Measurements from ENCODE around the gene ACOX3. TPM values are rescaled to one million over a fixed set of nuclear protein-coding genes. Genes with fewer than 3 reads are reported as not detected.

ACOX3 gene
- total and polyA plus RNA-seq, 2 donors: 17.4 to 36.6 TPM

- DNase-seq (ENCODE audit: extremely low spot score): peak; percentile 43
- no peaks in the 10 kb centered on the region for H3K4me1 ChIP-seq (ENCODE audit: insufficient read depth)
- H3K4me3 ChIP-seq (ENCODE audit: low read depth, low read length): no peak overlapping the region
- peak overlapping the region; percentile 53 for H3K27ac ChIP-seq (ENCODE audit: low read depth)
- 23% methylated on average over 7 of the region's 7 CpGs for WGBS
- H3K36me3 ChIP-seq (ENCODE audit: insufficient read depth): no peaks in the 10 kb centered on the region
Measured at GRCh38 chr4:8472689-8473197, 32.2 kb upstream of the ACOX3 start.

DNA sequence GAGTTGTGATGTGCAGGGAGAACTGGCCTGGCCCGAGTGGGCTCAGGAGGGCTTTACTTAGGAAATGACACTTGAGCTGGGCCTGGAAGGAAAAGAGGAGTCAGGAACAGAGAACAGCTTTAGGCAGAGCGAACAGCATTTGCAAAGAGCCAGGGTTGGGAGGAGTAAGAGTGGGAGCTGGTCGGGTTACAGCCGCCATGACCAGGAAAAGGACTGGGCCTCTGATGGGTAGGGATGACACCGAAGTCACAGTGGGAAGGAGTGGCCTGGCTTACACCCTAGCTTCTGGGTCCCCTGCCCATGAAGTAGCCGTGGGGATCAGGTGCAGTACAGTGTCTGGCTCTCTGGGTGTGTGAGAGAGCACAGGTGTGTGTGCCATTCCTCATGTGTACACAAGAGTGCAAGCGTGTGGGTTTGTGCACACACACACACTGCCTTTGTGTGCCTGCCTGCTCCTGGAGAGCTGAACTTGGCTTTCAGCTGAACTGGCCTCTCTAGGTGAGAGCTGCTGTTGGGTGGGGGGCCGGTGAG, 31.7 kb upstream of the ACOX3 start:
- Histone ChIP-seq H3K4me1 (ENCODE audit: insufficient read depth) (no peaks in the 10 kb centered on the region), H3K4me3 (ENCODE audit: low read depth, low read length) (no peak overlapping the region), H3K27ac (ENCODE audit: low read depth) (peak overlapping the region; percentile 53), H3K36me3 (ENCODE audit: insufficient read depth) (no peaks in the 10 kb centered on the region)
- 45% methylated on average over 8 of the region's 8 CpGs for WGBS
- DNase-seq (ENCODE audit: extremely low spot score): no peak

DNA sequence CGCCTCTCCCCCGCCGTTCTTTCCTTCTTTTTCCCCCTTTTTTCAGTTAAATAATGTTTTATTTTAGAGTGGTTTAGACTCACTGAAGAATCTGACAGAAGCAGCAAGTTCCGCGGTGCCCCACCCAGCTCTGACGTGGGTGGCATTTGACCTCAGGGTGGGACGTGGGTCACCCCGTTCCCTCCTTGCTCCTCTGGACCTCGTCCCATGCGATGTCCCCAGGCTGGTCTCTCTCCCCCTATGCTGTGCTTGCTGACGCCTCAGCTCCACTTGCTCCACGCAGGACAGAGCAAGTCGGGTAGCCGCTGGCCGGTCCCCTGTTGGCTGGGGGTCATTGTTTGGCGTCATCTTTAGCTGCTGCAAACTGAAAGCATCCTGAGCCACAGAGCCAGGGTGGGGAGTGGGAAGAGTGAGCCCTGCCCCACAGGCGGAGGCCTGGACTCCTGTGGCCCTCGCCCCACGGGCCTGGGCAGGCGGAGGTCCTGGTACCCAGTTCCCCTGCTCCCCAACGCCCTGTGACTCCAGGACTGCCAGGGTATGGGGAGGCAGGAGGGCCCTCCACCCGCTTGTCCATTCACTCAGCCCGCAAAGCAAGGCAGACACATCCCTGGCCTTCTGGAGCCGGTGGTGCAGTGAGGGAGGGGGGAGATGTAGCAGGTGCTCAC, 30.8 kb upstream of the ACOX3 start:
- Histone ChIP-seq H3K36me3 (ENCODE audit: insufficient read depth) (peaks cover under 1% of the 10 kb centered on the region), H3K4me3 (ENCODE audit: low read depth, low read length) (no peak overlapping the region), H3K4me1 (ENCODE audit: insufficient read depth) (no peaks in the 10 kb centered on the region), H3K27ac (ENCODE audit: low read depth) (no peak overlapping the region)
- no peak for DNase-seq (ENCODE audit: extremely low spot score)
- 82% methylated on average over 24 of the region's 24 CpGs for WGBS

GRCh38 chr4:8470451-8471024, 30.0 kb upstream of the ACOX3 start:
- Histone ChIP-seq H3K4me1 (ENCODE audit: insufficient read depth) (no peaks in the 10 kb centered on the region), H3K4me3 (ENCODE audit: low read depth, low read length) (no peak overlapping the region), H3K27ac (ENCODE audit: low read depth) (no peak overlapping the region), H3K36me3 (ENCODE audit: insufficient read depth) (peaks cover 3% of the 10 kb centered on the region)
- 95% methylated on average over 14 of the region's 14 CpGs for WGBS
- DNase-seq (ENCODE audit: extremely low spot score): no peak

DNA sequence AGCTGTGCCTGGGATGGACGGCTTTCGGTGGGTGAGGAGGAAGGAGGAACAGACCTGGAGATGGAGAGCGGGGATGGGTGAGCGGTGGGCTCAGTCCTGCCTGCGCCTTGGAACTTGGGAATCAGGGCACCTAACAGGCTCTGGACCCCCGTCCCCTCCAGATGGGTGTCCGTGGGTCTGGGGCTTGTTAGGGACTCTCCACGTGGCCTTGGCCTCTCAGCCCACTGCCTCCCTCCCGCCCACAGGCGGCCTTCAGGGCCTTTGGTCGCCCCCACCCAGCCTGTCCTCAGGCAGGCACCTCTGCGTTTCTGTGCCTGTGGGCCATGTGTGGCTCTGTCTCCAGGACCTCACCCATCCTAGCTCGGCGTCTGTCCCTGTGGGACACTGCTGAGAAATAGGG, 29.0 kb upstream of the ACOX3 start:
- Histone ChIP-seq H3K4me1 (ENCODE audit: insufficient read depth) (no peaks in the 10 kb centered on the region), H3K36me3 (ENCODE audit: insufficient read depth) (peaks cover 3% of the 10 kb centered on the region), H3K4me3 (ENCODE audit: low read depth, low read length) (no peak overlapping the region), H3K27ac (ENCODE audit: low read depth) (no peak overlapping the region)
- WGBS: 96% methylated on average over 14 of the region's 14 CpGs
- no peak for DNase-seq (ENCODE audit: extremely low spot score)

GRCh38 chr4:8468746-8469535, 28.4 kb upstream of the ACOX3 start:
- Histone ChIP-seq H3K36me3 (ENCODE audit: insufficient read depth) (peaks cover 3% of the 10 kb centered on the region), H3K4me3 (ENCODE audit: low read depth, low read length) (no peak overlapping the region)

GRCh38 chr4:8467016-8467415, 26.5 kb upstream of the ACOX3 start:
- Histone ChIP-seq H3K27ac (ENCODE audit: low read depth) (no peak overlapping the region), H3K4me3 (ENCODE audit: low read depth, low read length) (no peak overlapping the region), H3K4me1 (ENCODE audit: insufficient read depth) (no peaks in the 10 kb centered on the region), H3K36me3 (ENCODE audit: insufficient read depth) (peaks cover 3% of the 10 kb centered on the region)
- no peak for DNase-seq (ENCODE audit: extremely low spot score)
- WGBS: 96% methylated on average over 18 of the region's 18 CpGs

More at GRCh38 chr4:8468746-8469535, 28.4 kb upstream of the ACOX3 start:
- no peak overlapping the region for H3K27ac ChIP-seq (ENCODE audit: low read depth)
- 47% methylated on average over 21 of the region's 21 CpGs for WGBS
- DNase-seq (ENCODE audit: extremely low spot score): no peak
- no peaks in the 10 kb centered on the region for H3K4me1 ChIP-seq (ENCODE audit: insufficient read depth)

DNA sequence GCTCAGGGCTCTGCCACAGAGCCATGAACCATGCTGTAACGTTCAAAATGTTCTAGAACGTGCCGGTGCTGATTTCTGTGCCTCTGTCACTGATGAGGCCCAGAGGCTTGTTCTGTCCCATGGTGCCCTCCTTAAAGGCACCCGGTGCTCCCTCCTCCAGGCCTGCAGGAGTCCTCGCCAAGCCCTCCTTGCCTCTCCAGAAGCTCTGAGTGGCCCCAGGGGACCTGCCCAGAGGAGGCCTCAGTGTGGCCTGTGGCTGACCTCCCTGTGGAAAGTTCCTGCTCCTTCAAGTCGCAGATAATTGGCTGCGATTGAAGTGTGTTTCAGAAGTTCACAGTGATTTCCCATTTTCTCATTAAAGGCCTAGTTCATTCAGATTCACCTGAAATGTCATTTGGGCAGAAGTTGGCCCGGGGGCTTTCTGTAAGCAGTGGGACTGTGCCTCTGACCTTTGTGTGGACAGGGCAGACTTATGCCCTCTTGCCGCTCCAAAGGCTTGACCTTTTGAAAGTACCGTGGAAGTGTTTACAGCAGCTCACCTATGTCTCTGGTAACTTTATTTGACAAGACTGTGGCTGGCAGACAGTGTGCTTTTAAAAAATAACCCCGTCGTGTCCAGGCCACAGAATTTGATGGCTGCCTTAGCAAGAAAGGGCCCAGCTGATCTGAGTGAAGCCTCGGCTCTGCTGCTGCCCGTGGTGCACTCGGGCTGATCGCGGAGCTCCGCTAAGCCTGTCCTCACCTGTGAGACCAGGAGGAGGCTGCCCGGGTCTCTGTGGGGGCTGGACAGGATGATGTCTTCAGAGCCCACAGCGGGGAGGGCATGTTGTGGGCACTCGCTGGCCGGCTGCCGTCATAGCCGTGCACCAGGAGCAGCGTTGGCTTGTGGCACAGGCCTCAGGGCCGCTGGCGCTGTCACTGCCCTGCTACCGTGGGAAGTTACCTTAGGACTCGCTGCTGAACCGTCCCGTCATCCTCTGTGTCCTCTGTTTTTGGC, 25.4 kb upstream of the ACOX3 start:
- DNase-seq (ENCODE audit: extremely low spot score): no peak
- WGBS: 88% methylated on average over 31 of the region's 31 CpGs
- H3K27ac ChIP-seq (ENCODE audit: low read depth): no peak overlapping the region
- no peaks in the 10 kb centered on the region for H3K4me1 ChIP-seq (ENCODE audit: insufficient read depth)
- H3K36me3 ChIP-seq (ENCODE audit: insufficient read depth): peaks cover 3% of the 10 kb centered on the region
- no peak overlapping the region for H3K4me3 ChIP-seq (ENCODE audit: low read depth, low read length)

GRCh38 chr4:8464381-8464780, 23.9 kb upstream of the ACOX3 start:
- DNase-seq (ENCODE audit: extremely low spot score): no peak
- Histone ChIP-seq H3K4me3 (ENCODE audit: low read depth, low read length) (no peak overlapping the region), H3K36me3 (ENCODE audit: insufficient read depth) (peaks cover 3% of the 10 kb centered on the region), H3K4me1 (ENCODE audit: insufficient read depth) (no peaks in the 10 kb centered on the region), H3K27ac (ENCODE audit: low read depth) (no peak overlapping the region)
- 84% methylated on average over 14 of the region's 14 CpGs for WGBS

GRCh38 chr4:8463811-8464210, 23.3 kb upstream of the ACOX3 start:
- no peak for DNase-seq (ENCODE audit: extremely low spot score)
- no peaks in the 10 kb centered on the region for H3K4me1 ChIP-seq (ENCODE audit: insufficient read depth)
- peaks cover 3% of the 10 kb centered on the region for H3K36me3 ChIP-seq (ENCODE audit: insufficient read depth)
- H3K4me3 ChIP-seq (ENCODE audit: low read depth, low read length): no peak overlapping the region
- H3K27ac ChIP-seq (ENCODE audit: low read depth): no peak overlapping the region
- WGBS: 95% methylated on average over 9 of the region's 9 CpGs

GRCh38 chr4:8461616-8462015, 21.1 kb upstream of the ACOX3 start:
- H3K27ac ChIP-seq (ENCODE audit: low read depth): no peak overlapping the region
- H3K4me3 ChIP-seq (ENCODE audit: low read depth, low read length): no peak overlapping the region
- WGBS: 85% methylated on average over 6 of the region's 6 CpGs
- no peak for DNase-seq (ENCODE audit: extremely low spot score)
- H3K36me3 ChIP-seq (ENCODE audit: insufficient read depth): peaks cover 3% of the 10 kb centered on the region
- H3K4me1 ChIP-seq (ENCODE audit: insufficient read depth): no peaks in the 10 kb centered on the region

DNA sequence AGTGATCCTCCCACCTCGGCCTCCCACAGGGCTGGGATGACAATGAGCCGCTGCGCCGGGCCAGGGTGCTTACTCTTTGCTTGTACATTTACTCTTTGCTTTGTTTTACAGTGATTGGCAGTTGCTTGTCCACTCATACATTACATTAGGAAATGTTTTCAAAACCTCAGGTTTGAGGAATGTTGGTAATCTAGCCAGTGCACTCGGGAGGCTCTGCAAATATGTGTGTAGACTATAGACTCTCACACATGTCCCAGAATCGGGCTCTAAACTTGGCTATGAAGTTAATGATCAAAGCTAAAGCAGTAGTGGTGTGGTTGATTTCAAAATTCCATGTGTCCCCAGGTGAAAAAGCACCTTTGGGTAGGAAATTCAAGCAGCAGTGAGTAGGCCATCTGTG, 20.6 kb upstream of the ACOX3 start:
- 95% methylated on average over 6 of the region's 6 CpGs for WGBS
- DNase-seq (ENCODE audit: extremely low spot score): no peak
- Histone ChIP-seq H3K4me1 (ENCODE audit: insufficient read depth) (no peaks in the 10 kb centered on the region), H3K4me3 (ENCODE audit: low read depth, low read length) (no peak overlapping the region), H3K27ac (ENCODE audit: low read depth) (no peak overlapping the region), H3K36me3 (ENCODE audit: insufficient read depth) (peaks cover 2% of the 10 kb centered on the region)

All from urinary bladder (tissue), 4 donors.